Progenitor cell of endocrine pancreas (in vitro differentiated cells): ENCODE data around the gene PTGFRN. TPM values are rescaled to one million over a fixed set of nuclear protein-coding genes. Genes with fewer than 3 reads are reported as not detected.

Experiments used
- DNase-seq: peaks from one replicate; pipeline ENCODE4 v3.0.0; 2021; ENCODE audit warnings: low spot score; ENCODE audit not compliant: unreplicated experiment
- H3K27ac Mint-ChIP-seq: 2 replicates; pipeline ENCODE4 v1.8.0; 2021; ENCODE audit warnings: mild to moderate bottlenecking, moderate library complexity, mixed read lengths
- H3K27me3 Mint-ChIP-seq: 2 replicates; pipeline ENCODE4 v1.8.0; 2021; ENCODE audit warnings: mixed read lengths
- H3K36me3 Mint-ChIP-seq: 2 replicates; pipeline ENCODE4 v1.8.0; 2022; ENCODE audit warnings: mixed read lengths; ENCODE audit not compliant: insufficient read depth
- H3K4me1 Mint-ChIP-seq: 2 replicates; pipeline ENCODE4 v1.8.0; 2021; ENCODE audit warnings: low read depth, mixed read lengths
- H3K4me3 Mint-ChIP-seq: 2 replicates; pipeline ENCODE4 v1.8.0; 2021; ENCODE audit warnings: low read depth, mild to moderate bottlenecking, moderate library complexity, mixed read lengths
- H3K9me3 Mint-ChIP-seq: 2 replicates; pipeline ENCODE4 v1.8.0; 2021; ENCODE audit warnings: low read depth, mixed read lengths
- CTCF ChIP-seq: fragments of 200-600 bp; sonication (generic); IDR thresholded peaks from one replicate; pipeline ENCODE4 v1.5.0; 2021; ENCODE audit warnings: antibody characterized with exemption, mild to moderate bottlenecking; ENCODE audit not compliant: unreplicated experiment
- total RNA-seq: library from RNA; stranded (reverse); gene quantifications from 2 replicates; pipeline ENCODE4 v1.2.1, GENCODE V29; 2021

Gene PTGFRN
- total RNA-seq, 1 donor from 2014 or later = 42.9 TPM

GRCh38 chr1:116990612-116991151 lies 81.0 kb downstream of the PTGFRN start:
- Mint-ChIP-seq H3K36me3 (peaks cover 33% of the 10 kb centered on the region), H3K27me3 (no peaks in the 10 kb centered on the region), H3K4me3 (no peak overlapping the region), H3K9me3 (peaks cover 8% of the 10 kb centered on the region), H3K4me1 (peaks cover 21% of the 10 kb centered on the region), H3K27ac (no peak overlapping the region)
- TF ChIP-seq CTCF = no peak
- no peak for DNase-seq

GRCh38 chr1:116991171-116991845 lies 81.6 kb downstream of the PTGFRN start:
- peaks cover 32% of the 10 kb centered on the region for H3K36me3 Mint-ChIP-seq
- no peak for DNase-seq
- TF ChIP-seq CTCF = no peak
- peaks cover 8% of the 10 kb centered on the region for H3K9me3 Mint-ChIP-seq
- H3K27ac Mint-ChIP-seq = no peak overlapping the region
- no peak overlapping the region for H3K4me3 Mint-ChIP-seq
- H3K4me1 Mint-ChIP-seq = peaks cover 21% of the 10 kb centered on the region
- no peaks in the 10 kb centered on the region for H3K27me3 Mint-ChIP-seq

- no peak for DNase-seq
- no peaks in the 10 kb centered on the region for H3K27me3 Mint-ChIP-seq
- TF ChIP-seq CTCF = no peak
- peaks cover 21% of the 10 kb centered on the region for H3K4me1 Mint-ChIP-seq
- H3K4me3 Mint-ChIP-seq = no peak overlapping the region
- peaks cover 8% of the 10 kb centered on the region for H3K9me3 Mint-ChIP-seq
- H3K27ac Mint-ChIP-seq = no peak overlapping the region
- H3K36me3 Mint-ChIP-seq = peaks cover 30% of the 10 kb centered on the region
These were observed 82.2 kb downstream of the PTGFRN start for GRCh38 chr1:116991918-116992317.

- no peak overlapping the region for H3K27ac Mint-ChIP-seq
These were observed 83.6 kb downstream of the PTGFRN start for GRCh38 chr1:116993286-116993685.

GRCh38 chr1:116994411-116994810 lies 84.7 kb downstream of the PTGFRN start:
- DNase-seq = no peak
- no peak for TF ChIP-seq CTCF
- no peaks in the 10 kb centered on the region for H3K27me3 Mint-ChIP-seq
- H3K27ac Mint-ChIP-seq = no peak overlapping the region
- peaks cover 8% of the 10 kb centered on the region for H3K9me3 Mint-ChIP-seq
- H3K4me1 Mint-ChIP-seq = peaks cover 7% of the 10 kb centered on the region
- peaks cover 20% of the 10 kb centered on the region for H3K36me3 Mint-ChIP-seq
- no peak overlapping the region for H3K4me3 Mint-ChIP-seq

More at GRCh38 chr1:116993286-116993685, 83.6 kb downstream of the PTGFRN start:
- DNase-seq = no peak
- Mint-ChIP-seq H3K4me3 (no peak overlapping the region), H3K36me3 (peaks cover 25% of the 10 kb centered on the region), H3K27me3 (no peaks in the 10 kb centered on the region), H3K9me3 (peaks cover 8% of the 10 kb centered on the region), H3K4me1 (peaks cover 16% of the 10 kb centered on the region)
- no peak for TF ChIP-seq CTCF
